GM08714 (cell line): ENCODE measurements around the gene LONRF2.

Experiments used
- H3K4me3 ChIP-seq: fragments of 200-500 bp; sonication (Bioruptor generic); 2 replicates; pipeline ENCODE4 v1.5.1; 2014; ENCODE audit warnings: mild to moderate bottlenecking, low read length, inconsistent platforms
- ZNF274 ChIP-seq: IDR thresholded peaks from 2 replicates; pipeline ENCODE4 v1.6.1; 2012; ENCODE audit warnings: mild to moderate bottlenecking, low read depth, low read length

Gene LONRF2

GRCh38 chr2:100320547-100321178 is 1.6 kb downstream of the LONRF2 start:
- no peak overlapping the region; the same call in 1 of the 2 replicates for H3K4me3 ChIP-seq
- no peak for TF ChIP-seq ZNF274

- H3K4me3 ChIP-seq: no peak overlapping the region
- no peak for TF ChIP-seq ZNF274
Measured at GRCh38 chr2:100317634-100318033, 4.7 kb downstream of the LONRF2 start.

DNA sequence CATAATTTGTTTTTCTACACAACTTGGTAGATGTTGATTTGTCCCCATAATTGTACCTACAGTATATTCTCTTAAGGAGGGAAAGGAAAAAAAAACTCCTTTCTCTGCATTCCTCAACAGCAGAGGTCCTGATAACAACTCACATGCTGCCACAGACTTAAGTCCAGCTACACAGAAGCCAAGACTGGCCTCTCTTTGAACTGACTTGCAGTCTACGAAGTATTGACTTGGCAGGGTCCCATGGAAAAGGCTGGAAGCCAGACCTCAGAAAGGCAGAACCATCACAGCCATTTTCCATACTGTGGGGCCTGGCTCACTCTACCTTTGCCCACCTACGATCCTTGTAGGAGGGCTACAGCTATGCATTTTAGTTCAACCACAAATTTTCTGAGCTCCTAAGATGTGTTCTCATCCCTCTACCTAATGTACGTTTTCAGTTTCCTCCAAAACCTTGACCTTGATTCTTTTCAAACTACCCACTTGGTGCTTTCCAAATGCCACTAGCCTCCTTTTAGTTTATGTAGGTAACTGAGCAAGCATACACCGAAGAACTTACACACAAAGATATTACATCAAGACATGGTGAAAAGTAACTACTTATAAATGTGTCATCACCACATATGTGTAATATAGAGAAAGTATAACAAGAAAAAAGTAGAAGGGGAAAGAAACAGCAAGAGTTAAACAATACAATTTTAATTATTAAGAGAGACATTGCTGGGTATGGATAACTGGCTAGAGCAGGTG is 12.2 kb downstream of the LONRF2 start:
- H3K4me3 ChIP-seq: no peak overlapping the region
- no peak for TF ChIP-seq ZNF274

GRCh38 chr2:100309311-100309710 is 13.0 kb downstream of the LONRF2 start:
- no peak for TF ChIP-seq ZNF274
- H3K4me3 ChIP-seq: no peak overlapping the region

DNA sequence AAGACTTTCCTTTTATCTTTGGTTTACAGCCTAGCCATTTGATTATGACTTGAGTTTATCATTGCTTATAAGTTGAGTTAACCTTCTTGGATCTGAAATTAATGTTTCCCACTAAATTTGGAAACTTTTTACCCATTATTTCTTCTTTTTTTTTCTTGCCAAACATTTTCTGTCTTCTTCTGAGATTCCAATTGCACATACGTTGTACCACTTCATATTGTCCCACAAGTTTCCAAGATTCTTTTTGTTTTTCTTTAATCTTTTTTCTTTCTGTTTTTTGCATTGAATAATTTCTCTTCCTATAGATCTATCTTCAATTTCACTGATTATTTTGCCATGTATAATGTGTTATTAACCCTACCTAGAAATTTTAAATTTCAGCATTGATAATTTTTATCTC is 18.6 kb downstream of the LONRF2 start:
- TF ChIP-seq ZNF274: no peak
- no peak overlapping the region for H3K4me3 ChIP-seq

GRCh38 chr2:100302585-100302892 is 19.8 kb downstream of the LONRF2 start:
- no peak for TF ChIP-seq ZNF274
- H3K4me3 ChIP-seq: no peak overlapping the region

DNA sequence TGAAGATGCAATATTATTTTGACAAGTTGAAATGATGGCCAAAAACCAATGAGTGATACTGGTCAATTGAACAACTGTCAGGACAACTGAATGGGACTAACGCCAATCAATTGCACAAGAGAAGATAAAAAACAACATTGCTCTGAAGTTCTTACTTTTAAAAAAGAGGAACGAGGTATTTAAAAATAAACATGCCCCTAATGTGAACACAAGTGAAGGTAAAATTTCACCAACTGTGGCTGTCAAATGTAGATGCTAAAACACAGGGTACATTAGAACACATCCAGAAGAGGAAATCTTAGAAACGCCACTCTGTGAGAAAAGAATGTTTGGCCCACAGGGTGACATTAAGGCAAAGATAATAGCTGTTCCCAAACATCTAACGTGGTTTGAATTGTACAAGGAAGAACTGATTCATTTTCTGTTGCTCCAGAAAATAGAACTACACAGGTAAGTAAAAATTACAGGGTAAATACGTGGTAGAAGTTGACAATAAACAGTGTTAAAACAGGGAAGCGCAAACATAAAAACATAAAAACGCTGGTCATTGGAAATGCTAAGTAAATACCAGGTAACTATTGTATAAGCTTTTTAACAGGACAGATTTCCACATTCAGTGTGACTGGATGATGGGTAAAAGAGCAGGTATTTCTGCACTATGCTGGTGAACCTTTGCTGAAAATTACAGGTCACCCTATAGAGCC is 20.3 kb downstream of the LONRF2 start:
- TF ChIP-seq ZNF274: no peak
- no peak overlapping the region for H3K4me3 ChIP-seq

GRCh38 chr2:100299548-100299947 is 22.8 kb downstream of the LONRF2 start:
- TF ChIP-seq ZNF274: no peak
- no peak overlapping the region for H3K4me3 ChIP-seq

DNA sequence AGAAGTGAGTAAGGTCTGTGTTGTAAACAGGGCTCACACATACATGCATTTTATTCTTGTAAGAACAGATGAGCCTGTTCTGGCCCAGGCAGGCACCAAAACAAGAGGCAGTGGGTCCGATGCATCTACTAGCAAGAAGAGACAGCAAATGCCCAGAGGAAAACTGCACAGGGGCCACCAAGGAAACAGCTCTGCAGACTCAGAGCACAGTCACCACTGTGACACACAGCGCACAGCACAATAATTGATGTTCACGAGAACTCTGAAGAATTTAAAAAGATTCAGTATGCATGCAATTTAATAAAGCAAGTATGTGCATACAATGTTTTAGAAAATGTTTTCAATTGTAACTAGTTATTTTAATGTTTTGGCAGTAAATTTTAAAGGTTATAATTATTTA is 24.8 kb downstream of the LONRF2 start:
- no peak overlapping the region for H3K4me3 ChIP-seq
- no peak for TF ChIP-seq ZNF274

GRCh38 chr2:100294162-100294497 is 28.2 kb downstream of the LONRF2 start:
- H3K4me3 ChIP-seq: no peak overlapping the region
- no peak for TF ChIP-seq ZNF274

- no peak for TF ChIP-seq ZNF274
- H3K4me3 ChIP-seq: no peak overlapping the region
Measured at GRCh38 chr2:100293341-100294161, 28.8 kb downstream of the LONRF2 start.

GRCh38 chr2:100292022-100292580 is 30.2 kb downstream of the LONRF2 start:
- no peak overlapping the region for H3K4me3 ChIP-seq
- no peak for TF ChIP-seq ZNF274

- no peak for TF ChIP-seq ZNF274
- no peak overlapping the region for H3K4me3 ChIP-seq
Measured at GRCh38 chr2:100291152-100291970, 30.9 kb downstream of the LONRF2 start.

- H3K4me3 ChIP-seq: no peak overlapping the region
- TF ChIP-seq ZNF274: no peak
Measured at GRCh38 chr2:100290718-100291151, 31.6 kb downstream of the LONRF2 start.
